GM18951 (cell line): ENCODE data around the gene GRIA1.

Experiments
- POLR2A ChIP-seq: IDR thresholded peaks from 4 replicates; pipeline ENCODE4 v1.6.1; 2011; ENCODE audit warnings: mild to moderate bottlenecking; ENCODE audit not compliant: insufficient read length, insufficient read depth; ENCODE audit errors: extremely low read depth
- in situ Hi-C: fragments of 300-500 bp; cut with MboI; formaldehyde crosslinking; loops from one replicate; pipeline ENCODE4 v1.12.0; 2022; ENCODE audit warnings: low sequenced_read_pairs, mixed read lengths, inconsistent platforms; ENCODE audit not compliant: unreplicated experiment

Gene GRIA1

GRCh38 chr5:153516504-153517240, 26.2 kb downstream of the GRIA1 start:
- no peak for TF ChIP-seq POLR2A
- in situ Hi-C loops: no loop called here

DNA sequence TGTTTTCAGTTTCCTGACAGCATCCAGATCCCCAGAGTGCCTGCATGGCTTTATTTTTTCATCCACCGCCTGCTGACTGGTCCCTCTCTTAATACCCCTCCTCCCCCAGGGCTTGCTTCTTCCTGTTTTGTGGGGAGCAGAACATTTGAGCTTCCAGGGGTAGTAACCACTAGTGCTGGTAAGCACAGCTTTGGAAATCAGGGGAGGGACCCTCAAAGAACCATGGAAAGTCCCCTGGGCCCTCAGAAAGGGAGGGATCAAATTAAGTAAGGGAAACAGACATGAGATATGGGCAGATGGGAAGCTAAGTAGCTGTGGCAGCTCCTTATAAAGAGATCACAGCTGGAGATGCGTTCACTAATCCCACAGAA, 26.8 kb downstream of the GRIA1 start:
- in situ Hi-C loops: no loop called here
- TF ChIP-seq POLR2A: no peak

GRCh38 chr5:153520137-153520536, 29.7 kb downstream of the GRIA1 start:
- in situ Hi-C loops: no loop called here
- TF ChIP-seq POLR2A: no peak

DNA sequence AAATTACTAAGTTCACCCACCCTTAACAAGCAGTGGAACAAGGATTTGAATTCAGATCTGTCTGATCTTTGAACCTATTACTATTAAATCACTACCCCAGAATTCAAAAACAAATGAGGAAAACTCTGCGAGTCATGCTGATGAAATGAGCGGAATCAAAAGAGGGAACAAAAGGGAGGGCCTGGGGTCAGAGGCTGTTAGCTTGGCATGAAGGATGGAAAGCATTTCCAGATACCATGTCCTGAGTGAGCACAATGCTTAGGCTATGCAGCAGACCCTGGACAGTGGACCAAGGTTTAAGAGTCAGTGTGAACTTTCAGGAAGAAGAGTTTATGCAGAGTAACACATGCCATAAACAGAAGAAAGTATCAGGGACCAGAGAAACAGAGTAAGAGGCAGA, 30.5 kb downstream of the GRIA1 start:
- no peak for TF ChIP-seq POLR2A
- in situ Hi-C loops: no loop called here

DNA sequence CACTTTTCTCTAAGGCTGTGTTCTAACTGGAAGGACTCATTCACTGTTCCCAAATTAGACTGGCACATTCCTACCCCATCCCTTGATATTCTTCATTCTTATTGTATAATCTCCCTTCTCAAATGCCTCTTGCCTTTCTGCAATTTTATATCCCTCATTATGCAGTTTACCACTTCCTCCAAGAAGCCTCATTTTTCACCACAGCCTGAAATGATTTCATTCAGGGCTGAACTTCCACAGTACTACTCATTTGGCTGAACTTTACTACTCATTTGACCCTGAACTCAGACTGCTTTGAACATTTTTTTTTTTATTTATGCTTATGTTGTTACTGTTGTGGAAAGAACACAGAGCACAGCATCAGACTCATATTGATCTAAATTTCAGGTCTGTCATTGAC, 32.7 kb downstream of the GRIA1 start:
- in situ Hi-C loops: no loop called here
- TF ChIP-seq POLR2A: no peak

GRCh38 chr5:153523831-153524230, 33.4 kb downstream of the GRIA1 start:
- in situ Hi-C loops: no loop called here
- TF ChIP-seq POLR2A: no peak

DNA sequence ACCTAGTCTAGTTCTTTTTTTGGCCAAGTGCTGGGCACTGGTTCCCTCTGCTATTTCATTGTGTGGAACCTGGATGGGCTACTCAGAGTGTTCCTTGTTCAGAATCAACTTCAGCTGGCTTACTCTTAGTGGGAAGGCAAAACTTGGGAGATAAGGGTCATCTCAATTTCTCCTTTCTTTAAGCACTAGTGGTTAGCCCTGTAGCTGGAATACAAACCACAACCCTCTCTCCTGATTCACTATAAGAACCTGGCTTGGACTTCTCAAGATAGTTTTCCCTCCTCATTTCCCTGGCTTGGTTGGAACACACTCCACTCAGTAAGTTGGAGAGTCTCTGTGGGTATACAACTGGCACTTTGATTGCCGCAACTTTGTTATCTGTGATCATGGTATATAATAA, 35.1 kb downstream of the GRIA1 start:
- TF ChIP-seq POLR2A: no peak
- in situ Hi-C loops: no loop called here

- in situ Hi-C loops: no loop called here
These were observed 40.1 kb downstream of the GRIA1 start for GRCh38 chr5:153530357-153531143.

GRCh38 chr5:153533546-153533945, 43.1 kb downstream of the GRIA1 start:
- no peak for TF ChIP-seq POLR2A
- in situ Hi-C loops: no loop called here

More at GRCh38 chr5:153530357-153531143, 40.1 kb downstream of the GRIA1 start:
- no peak for TF ChIP-seq POLR2A

DNA sequence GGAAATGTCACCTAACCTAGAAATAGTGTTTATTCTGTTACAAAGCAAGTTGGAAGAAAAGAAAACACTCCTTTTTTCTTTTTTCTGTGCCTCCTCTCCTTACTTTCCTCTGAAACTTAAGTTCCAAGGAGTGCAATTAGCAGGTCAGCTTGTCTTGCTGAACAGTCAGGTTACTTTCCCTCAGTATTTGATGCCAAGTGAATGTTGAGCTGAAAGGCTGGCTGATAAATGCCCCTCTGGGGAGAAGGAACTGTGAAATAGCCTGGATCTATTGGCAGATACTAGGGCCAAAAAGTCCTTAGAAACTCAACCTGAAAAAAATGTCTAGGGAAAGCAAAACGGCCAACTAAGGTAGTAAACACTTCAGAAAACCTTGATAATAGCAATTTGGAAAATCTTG, 43.6 kb downstream of the GRIA1 start:
- in situ Hi-C loops: no loop called here
- TF ChIP-seq POLR2A: no peak

DNA sequence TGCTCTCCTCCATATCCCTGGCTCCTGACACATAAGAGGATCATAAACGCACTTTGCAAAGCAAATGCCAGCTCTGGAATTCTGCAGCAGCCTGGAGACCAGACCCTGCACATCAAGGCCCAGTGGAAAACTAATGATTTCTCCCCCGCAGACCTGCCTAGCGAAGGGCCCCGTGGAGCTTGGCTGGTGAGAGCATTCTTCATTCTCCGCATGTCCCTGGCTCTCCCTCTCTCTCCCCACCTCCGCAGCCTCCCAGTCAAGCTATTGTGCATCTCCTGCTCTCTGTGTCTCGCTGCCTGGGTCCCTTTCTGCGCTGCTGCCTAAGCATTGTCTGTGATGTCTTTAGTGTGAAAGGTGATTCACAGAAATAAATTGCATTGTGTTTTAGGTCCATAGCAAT, 46.7 kb downstream of the GRIA1 start:
- TF ChIP-seq POLR2A: no peak
- in situ Hi-C loops: no loop called here

- in situ Hi-C loops: no loop called here
- no peak for TF ChIP-seq POLR2A
These were observed 49.5 kb downstream of the GRIA1 start for GRCh38 chr5:153539983-153540382.

- TF ChIP-seq POLR2A: no peak
- in situ Hi-C loops: no loop called here
These were observed 52.1 kb downstream of the GRIA1 start for GRCh38 chr5:153542536-153542935.

- in situ Hi-C loops: no loop called here
- TF ChIP-seq POLR2A: no peak
These were observed 52.8 kb downstream of the GRIA1 start for GRCh38 chr5:153543288-153543687.

DNA sequence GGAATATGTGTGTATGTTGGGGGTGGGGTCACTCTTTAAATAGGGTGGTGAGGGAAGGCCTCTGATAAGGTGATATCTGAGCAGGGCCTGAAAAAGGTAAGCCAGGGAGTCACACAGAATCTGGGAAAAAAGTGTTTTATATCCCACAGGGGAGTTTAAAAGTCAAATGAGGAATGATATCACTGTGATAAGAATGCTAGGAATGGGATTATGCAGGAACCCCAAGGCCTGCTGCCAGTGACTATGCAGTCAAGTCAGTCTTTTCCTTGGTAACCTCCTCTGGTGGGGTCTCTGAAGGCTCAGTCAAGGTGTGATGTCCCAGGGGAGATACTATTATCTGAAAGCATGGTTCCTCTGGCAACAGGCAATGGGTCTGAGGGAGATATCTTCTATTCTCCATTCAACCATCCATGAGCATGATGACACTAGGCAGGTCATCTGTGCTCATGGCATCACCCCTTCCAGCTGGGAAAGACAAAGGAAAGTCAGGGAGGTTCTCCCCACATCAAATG, 53.5 kb downstream of the GRIA1 start:
- no peak for TF ChIP-seq POLR2A
- in situ Hi-C loops: no loop called here
